Measurements from ENCODE around the gene RPN2. TPM values are rescaled to one million over a fixed set of nuclear protein-coding genes. Genes with fewer than 3 reads are reported as not detected.
A peak's percentile ranks its signal among the peaks of the same experiment; 100 is the strongest.

The RPN2 gene
- total and polyA plus RNA-seq, 2 of the 13 experiments (the other 11 are each of a cell fraction or from before 2014, with no cell fraction given): 587 to 1,818 TPM

DNA sequence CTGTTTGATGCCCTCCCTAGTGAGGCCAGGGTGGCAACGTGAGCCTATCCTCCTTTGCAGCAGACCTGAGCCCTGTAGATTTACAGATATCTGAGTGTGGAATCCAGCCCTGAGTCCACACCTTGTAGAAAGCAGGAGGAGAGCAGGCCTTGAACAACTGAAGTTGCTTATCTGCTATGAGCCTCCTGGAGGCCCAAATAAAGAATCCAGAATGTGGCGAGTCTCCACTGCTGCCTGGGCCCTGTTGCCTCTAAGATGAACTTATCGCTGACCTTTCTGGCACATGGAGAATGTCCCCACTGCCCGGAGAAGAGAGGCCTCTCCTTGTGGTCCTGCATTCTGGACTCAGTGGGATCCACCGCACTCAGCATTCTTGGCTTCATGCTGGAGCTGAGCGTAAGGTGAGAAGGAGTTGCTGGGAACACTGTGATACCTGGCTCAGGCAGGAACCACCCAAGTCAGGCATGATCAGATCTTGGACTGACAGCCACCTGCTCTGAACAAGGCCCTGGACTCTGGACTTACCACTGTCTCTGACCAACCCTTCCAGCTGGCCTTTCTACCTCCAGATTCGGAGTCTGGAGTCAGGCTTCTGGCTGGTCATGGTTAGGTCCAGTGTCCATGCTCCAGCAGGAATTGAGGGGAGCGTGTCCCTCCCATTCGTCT, 104.5 kb downstream of the RPN2 start (continued):
- TF ChIP-seq, protein P1, sequence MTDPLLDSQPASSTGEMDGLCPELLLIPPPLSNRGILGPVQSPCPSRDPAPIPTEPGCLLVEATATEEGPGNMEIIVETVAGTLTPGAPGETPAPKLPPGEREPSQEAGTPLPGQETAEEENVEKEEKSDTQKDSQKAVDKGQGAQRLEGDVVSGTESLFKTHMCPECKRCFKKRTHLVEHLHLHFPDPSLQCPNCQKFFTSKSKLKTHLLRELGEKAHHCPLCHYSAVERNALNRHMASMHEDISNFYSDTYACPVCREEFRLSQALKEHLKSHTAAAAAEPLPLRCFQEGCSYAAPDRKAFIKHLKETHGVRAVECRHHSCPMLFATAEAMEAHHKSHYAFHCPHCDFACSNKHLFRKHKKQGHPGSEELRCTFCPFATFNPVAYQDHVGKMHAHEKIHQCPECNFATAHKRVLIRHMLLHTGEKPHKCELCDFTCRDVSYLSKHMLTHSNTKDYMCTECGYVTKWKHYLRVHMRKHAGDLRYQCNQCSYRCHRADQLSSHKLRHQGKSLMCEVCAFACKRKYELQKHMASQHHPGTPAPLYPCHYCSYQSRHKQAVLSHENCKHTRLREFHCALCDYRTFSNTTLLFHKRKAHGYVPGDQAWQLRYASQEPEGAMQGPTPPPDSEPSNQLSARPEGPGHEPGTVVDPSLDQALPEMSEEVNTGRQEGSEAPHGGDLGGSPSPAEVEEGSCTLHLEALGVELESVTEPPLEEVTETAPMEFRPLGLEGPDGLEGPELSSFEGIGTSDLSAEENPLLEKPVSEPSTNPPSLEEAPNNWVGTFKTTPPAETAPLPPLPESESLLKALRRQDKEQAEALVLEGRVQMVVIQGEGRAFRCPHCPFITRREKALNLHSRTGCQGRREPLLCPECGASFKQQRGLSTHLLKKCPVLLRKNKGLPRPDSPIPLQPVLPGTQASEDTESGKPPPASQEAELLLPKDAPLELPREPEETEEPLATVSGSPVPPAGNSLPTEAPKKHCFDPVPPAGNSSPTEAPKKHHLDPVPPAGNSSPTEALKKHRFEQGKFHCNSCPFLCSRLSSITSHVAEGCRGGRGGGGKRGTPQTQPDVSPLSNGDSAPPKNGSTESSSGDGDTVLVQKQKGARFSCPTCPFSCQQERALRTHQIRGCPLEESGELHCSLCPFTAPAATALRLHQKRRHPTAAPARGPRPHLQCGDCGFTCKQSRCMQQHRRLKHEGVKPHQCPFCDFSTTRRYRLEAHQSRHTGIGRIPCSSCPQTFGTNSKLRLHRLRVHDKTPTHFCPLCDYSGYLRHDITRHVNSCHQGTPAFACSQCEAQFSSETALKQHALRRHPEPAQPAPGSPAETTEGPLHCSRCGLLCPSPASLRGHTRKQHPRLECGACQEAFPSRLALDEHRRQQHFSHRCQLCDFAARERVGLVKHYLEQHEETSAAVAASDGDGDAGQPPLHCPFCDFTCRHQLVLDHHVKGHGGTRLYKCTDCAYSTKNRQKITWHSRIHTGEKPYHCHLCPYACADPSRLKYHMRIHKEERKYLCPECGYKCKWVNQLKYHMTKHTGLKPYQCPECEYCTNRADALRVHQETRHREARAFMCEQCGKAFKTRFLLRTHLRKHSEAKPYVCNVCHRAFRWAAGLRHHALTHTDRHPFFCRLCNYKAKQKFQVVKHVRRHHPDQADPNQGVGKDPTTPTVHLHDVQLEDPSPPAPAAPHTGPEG (CRISPR knock-in tag; IDR thresholded peaks at IDR 0.05): 0 out of 2 replicates have a peak, but pooled peaks have one; percentile 3
- TF ChIP-seq, protein P2, sequence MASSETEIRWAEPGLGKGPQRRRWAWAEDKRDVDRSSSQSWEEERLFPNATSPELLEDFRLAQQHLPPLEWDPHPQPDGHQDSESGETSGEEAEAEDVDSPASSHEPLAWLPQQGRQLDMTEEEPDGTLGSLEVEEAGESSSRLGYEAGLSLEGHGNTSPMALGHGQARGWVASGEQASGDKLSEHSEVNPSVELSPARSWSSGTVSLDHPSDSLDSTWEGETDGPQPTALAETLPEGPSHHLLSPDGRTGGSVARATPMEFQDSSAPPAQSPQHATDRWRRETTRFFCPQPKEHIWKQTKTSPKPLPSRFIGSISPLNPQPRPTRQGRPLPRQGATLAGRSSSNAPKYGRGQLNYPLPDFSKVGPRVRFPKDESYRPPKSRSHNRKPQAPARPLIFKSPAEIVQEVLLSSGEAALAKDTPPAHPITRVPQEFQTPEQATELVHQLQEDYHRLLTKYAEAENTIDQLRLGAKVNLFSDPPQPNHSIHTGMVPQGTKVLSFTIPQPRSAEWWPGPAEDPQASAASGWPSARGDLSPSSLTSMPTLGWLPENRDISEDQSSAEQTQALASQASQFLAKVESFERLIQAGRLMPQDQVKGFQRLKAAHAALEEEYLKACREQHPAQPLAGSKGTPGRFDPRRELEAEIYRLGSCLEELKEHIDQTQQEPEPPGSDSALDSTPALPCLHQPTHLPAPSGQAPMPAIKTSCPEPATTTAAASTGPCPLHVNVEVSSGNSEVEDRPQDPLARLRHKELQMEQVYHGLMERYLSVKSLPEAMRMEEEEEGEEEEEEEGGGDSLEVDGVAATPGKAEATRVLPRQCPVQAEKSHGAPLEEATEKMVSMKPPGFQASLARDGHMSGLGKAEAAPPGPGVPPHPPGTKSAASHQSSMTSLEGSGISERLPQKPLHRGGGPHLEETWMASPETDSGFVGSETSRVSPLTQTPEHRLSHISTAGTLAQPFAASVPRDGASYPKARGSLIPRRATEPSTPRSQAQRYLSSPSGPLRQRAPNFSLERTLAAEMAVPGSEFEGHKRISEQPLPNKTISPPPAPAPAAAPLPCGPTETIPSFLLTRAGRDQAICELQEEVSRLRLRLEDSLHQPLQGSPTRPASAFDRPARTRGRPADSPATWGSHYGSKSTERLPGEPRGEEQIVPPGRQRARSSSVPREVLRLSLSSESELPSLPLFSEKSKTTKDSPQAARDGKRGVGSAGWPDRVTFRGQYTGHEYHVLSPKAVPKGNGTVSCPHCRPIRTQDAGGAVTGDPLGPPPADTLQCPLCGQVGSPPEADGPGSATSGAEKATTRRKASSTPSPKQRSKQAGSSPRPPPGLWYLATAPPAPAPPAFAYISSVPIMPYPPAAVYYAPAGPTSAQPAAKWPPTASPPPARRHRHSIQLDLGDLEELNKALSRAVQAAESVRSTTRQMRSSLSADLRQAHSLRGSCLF (CRISPR knock-in tag; IDR thresholded peaks at IDR 0.05; ENCODE audit: borderline replicate concordance): no peak
- TF ChIP-seq, protein P3, sequence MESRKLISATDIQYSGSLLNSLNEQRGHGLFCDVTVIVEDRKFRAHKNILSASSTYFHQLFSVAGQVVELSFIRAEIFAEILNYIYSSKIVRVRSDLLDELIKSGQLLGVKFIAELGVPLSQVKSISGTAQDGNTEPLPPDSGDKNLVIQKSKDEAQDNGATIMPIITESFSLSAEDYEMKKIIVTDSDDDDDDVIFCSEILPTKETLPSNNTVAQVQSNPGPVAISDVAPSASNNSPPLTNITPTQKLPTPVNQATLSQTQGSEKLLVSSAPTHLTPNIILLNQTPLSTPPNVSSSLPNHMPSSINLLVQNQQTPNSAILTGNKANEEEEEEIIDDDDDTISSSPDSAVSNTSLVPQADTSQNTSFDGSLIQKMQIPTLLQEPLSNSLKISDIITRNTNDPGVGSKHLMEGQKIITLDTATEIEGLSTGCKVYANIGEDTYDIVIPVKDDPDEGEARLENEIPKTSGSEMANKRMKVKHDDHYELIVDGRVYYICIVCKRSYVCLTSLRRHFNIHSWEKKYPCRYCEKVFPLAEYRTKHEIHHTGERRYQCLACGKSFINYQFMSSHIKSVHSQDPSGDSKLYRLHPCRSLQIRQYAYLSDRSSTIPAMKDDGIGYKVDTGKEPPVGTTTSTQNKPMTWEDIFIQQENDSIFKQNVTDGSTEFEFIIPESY (CRISPR knock-in tag; IDR thresholded peaks at IDR 0.05): no peak
- TF ChIP-seq ZNF501 (CRISPR knock-in tag; IDR thresholded peaks at IDR 0.05) (no peak; the same call in 1 of the 2 replicates), GLI4 (CRISPR knock-in tag; IDR thresholded peaks at IDR 0.05; ENCODE audit: borderline replicate concordance) (peak; percentile 32; the same call in 1 of the 2 replicates), ZNF333 (CRISPR knock-in tag; IDR thresholded peaks at IDR 0.05; ENCODE audit: borderline replicate concordance) (no peak), MIER2 (CRISPR knock-in tag; IDR thresholded peaks at IDR 0.05) (no peak), ZNF329 (CRISPR knock-in tag; IDR thresholded peaks at IDR 0.05; ENCODE audit: low read depth) (no peak), KLF13 (CRISPR knock-in tag; IDR thresholded peaks at IDR 0.05) (0 out of 2 replicates have a peak, but pooled peaks have one; percentile 40), ZNF879 (CRISPR knock-in tag; IDR thresholded peaks at IDR 0.05) (no peak), ZNF383 (CRISPR knock-in tag; IDR thresholded peaks at IDR 0.05; ENCODE audit: borderline replicate concordance) (no peak), SKI (IDR thresholded peaks at IDR 0.05; ENCODE audit: partially characterized antibody) (peak; percentile 7), TBX2 (CRISPR knock-in tag; IDR thresholded peaks at IDR 0.05; ENCODE audit: borderline replicate concordance) (peak; percentile 24; the same call in 1 of the 2 replicates)
- TF ChIP-seq, protein P4, sequence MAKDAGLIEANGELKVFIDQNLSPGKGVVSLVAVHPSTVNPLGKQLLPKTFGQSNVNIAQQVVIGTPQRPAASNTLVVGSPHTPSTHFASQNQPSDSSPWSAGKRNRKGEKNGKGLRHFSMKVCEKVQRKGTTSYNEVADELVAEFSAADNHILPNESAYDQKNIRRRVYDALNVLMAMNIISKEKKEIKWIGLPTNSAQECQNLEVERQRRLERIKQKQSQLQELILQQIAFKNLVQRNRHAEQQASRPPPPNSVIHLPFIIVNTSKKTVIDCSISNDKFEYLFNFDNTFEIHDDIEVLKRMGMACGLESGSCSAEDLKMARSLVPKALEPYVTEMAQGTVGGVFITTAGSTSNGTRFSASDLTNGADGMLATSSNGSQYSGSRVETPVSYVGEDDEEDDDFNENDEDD (CRISPR knock-in tag; IDR thresholded peaks at IDR 0.05; ENCODE audit: borderline replicate concordance): peak; percentile 11; the same call in 1 of the 2 replicates

Measured in HepG2 (cell line).